Stimulated activated CD4-positive, alpha-beta T cell treated with anti-CD3 and anti-CD28 coated beads, Interleukin-2, amount 100 ng/mL, for 4 hours (primary cell): ENCODE results near the gene OPCML.

Experiments
- DNase-seq: peaks from one replicate; pipeline ENCODE4 v3.0.0-alpha.2; 2020; ENCODE audit warnings: low read depth

The OPCML gene

DNA sequence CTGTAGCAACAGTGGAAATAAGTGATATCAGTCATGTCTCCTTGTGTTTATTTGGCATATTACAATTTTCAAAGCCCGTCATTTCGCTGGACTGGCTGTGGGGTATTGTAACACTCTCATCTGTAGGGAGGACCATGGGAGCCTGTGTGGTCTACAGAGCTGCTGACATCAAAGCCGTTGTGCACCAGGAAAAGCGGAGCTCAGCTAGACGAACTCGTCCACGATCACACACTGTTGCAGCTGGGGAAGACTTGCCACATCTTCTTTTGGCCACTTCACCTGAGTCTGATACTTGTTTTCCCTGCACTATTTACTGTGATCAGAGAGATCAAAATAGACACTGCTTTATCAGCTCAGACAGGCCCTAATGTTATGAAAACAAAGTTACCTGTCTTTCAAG is 741.3 kb downstream of the OPCML start:
- no peak for DNase-seq

DNA sequence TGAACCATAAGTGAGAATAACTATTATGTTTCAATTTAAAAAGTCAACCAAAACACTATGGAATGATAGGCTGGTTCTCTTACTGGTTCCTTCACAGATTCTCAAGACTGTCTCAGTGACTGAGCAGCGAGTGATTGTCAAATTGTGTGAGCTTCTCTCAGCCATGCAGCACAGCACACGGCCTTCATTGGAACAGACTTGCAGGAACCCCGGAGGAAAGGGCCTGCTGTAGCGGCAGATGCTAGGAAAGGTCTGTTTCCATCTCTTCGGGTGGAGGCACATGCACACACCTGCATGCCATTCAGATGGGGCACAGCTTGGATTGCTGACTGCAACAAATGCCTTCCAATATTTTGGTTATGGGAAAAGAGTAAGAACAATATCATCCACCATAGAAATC is 741.8 kb downstream of the OPCML start:
- DNase-seq = no peak

DNA sequence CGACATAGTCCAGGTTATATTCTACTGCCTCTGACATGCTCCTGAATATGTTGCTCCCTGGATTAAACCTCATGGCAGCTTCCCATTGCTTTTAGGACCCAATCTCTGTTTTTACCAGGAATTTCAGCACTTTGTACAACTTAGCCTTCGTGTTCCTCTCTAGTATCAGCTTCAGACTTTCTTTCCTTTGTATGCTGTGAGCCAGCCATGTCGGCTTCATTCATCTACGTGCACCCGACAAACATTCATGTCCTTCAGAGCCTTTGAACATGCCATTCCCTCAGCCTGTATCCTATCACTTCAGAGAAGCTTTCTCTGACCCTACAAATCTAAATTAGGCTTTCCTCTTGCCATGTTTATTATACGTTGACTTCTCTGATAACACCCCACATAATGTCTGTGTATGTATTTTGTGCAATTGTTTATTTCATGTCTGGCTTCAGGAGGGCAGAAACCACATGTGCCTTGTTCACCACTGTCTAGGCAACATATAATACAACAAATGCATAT is 743.4 kb downstream of the OPCML start:
- no peak for DNase-seq

DNA sequence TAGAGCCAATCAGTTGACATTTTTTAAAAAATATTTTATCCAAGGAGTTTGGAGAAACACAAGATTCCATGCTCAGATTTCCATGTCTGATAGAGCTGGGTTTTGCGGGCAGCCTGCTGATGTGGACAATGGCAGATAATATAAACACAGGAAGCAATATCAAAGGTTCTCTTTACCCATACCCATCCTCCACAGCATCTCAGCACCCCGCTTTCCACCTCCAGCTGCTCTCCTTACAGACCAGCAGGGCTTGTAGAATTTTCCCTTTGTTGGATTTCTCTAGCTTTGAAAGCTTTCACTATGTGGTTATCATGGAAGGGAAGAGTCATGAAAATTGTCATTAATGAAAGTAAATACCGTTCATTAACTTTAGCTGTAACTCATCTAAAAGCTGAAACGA is 746.4 kb downstream of the OPCML start:
- no peak for DNase-seq

DNA sequence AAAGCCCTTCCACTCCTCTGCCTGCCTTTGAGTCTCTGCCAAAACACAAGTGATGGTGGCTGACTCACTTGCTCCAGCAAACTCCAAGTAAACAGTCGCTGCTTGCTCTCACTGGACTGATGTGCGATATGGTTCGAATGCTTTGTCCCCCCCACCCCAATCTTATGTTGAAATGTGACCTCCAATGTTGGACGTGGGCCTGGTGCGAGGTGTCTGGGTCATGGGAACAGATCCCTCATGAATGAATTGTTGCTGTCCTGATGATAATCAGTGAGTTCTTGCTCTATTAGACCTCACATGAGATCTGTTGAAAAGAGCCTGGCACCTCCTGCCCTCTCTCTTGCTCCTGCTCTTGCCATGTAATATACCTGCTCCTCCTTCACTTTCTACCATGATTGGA is 747.9 kb downstream of the OPCML start:
- no peak for DNase-seq

DNA sequence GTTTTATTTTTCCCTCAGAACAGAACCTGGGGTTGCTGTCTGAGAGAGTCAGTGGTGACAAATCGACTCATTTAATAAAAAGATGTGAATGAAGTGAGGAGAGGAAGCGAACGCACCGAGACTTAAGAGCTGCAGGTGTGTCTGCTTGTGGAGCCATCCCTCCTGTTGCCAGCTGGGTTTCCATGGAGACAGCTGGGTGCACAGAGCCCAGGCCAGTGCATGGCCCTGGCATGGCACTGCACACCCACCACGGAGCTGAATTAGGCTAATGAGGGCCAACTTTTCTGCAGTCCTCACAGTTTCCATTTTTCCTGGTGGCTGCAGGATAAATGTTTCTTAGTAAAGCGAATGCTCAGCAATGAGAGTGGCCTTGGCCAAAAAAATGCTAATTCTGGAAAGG is 750.2 kb downstream of the OPCML start:
- no peak for DNase-seq

DNA sequence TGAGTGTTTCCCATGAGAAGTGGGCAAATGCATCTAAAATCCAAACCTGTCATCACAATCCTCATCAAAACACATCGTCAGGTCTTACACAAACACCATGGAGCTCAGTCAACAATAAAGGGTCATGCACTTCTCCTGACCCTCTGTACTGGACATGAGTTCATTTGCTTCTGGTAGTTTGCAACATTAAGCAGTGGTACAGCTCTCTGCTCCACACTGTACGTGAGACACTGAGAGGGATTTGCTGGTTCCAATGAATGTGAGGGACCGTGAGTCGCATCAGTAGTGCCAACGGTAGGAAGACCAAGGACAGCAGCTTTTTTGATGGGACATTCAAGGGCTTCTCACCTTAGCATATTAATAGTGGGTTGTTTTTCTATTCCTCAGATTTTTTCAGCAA is 752.3 kb downstream of the OPCML start:
- DNase-seq = no peak

DNA sequence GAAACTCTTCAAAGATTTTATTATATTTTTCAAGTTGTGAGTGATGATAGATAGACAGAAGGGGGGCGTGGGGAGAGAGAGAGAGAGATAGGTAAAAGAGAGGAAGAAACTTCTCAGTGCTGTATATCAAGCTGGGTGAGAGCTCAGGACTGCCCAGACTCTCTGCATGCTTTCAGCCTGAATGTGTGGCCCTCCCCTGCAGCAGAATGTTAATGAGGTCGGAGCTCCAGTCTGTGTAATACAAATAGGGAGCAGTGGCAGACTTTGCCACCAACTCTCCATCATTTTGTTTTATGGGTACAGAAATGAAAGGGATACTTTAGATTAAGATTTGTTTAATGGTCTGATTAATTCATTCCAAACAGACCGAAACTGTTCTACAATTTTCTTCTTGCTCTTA is 752.8 kb downstream of the OPCML start:
- no peak for DNase-seq

DNA sequence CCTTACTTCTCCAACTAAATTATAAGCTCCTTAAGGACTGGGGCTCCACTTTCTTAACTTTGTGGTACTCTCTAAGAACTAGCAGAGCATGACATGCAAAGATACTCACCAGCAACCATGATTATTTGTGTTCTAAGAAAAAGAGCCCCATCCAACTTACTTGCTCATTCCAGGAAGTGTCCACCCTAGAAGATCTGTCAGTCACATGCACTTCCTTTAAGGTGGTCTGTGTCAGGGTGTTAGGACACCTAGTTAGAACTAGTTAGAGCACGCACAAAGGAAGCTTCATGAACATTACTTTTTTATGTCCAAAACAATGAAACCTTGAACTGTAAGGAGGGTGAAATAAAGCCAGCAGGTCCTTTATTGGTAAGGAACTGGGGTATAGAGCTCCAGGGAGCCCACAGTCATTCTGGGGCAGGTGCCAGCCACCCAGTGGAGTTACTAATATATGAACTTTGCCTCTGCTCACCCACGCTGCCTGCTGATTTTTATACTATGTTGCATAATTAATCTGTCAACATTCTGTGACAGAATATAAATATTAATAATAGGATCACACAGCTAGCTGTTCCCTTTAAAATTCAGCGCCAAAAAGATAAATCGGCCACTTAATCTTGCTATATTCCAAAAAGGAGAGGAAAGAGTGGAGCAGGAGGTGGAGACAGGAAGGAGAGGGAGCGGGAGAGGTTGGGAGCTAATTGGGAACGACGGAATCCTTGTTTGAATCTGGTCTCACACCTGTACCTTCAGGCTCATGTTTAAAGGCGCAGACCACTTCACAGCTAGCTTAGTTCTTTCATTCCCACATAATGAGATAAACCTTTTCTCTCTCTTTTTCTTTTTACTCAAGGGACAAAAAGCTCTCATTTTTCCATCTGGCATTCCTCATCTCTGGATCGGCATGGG is 755.0 kb downstream of the OPCML start:
- no peak for DNase-seq

DNA sequence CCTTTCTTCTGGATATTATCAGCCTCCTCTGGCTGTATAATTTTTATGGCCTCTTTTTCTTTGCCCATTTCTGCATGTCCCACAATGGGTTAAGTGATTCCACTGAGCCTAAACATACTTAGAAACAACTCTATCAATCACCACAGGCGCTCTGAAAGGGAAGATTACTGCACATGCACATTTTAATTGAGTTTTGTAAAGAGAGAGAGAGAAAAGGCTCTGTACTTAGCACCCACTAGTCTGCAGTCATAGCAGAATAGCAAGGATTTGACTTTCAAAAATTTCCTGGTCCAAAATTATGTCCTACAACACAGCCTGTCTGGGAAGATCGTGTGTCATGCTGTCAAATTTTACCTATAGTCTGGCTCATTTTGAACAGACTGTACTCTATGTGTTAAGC is 758.5 kb downstream of the OPCML start:
- no peak for DNase-seq

DNA sequence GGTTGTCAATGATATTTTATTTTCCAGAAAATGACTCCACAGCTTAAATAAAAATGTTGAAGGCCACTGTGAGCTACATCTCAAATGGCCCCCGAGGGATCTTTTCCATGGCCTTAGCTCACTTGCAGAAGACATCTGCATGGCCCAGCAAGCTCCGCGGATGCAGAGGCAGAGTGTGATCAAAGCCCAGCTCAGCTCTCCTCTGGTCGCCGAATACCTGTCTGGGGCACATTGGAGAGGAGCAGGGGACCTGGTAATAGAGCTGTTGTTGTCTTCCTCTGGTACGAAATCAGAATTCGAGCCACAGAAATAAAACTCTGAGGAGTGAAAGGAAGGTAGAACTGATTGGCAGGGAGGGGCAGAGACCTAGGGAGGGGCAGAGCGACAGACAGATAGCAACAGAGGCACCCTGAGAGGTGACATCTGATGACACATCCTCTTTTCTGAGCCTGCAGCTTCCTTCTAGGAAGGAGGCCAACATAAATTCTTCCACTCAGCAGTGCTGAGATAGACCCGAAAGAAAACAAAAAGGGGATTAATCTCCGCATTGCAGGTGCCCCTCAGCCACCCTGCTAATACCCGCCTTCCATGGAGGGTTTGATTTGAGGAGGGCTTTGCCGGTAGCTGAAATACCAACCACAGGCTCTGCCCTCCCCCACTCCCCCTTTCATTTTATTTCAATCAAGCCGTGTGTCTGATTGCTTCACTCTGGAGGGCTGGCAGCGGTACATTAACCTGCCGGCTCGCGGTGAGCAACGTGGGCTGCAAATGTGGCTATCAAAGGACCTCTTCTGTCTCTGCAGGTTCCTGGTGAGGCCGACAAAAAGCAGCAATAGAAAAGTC is 759.4 kb downstream of the OPCML start:
- no peak for DNase-seq

DNA sequence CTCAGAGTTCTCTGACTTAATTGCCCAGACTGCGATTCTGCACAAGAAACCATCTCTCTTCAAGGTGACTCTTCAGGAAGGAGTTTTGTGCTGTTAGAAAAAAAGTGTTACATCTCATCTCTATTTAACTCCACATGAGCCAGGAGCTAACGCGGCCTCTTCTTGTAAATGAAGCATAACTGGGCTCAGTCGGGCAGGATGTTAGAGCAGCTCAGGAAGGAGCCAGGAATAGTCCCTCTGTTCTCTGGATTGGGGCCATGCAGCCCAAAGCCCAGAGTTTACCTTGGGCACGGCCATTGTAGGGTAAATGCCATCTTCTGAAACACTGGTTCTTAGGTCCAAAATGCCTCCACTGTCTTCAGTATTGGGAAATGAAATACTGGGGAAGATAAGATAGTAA is 760.6 kb downstream of the OPCML start:
- no peak for DNase-seq

DNA sequence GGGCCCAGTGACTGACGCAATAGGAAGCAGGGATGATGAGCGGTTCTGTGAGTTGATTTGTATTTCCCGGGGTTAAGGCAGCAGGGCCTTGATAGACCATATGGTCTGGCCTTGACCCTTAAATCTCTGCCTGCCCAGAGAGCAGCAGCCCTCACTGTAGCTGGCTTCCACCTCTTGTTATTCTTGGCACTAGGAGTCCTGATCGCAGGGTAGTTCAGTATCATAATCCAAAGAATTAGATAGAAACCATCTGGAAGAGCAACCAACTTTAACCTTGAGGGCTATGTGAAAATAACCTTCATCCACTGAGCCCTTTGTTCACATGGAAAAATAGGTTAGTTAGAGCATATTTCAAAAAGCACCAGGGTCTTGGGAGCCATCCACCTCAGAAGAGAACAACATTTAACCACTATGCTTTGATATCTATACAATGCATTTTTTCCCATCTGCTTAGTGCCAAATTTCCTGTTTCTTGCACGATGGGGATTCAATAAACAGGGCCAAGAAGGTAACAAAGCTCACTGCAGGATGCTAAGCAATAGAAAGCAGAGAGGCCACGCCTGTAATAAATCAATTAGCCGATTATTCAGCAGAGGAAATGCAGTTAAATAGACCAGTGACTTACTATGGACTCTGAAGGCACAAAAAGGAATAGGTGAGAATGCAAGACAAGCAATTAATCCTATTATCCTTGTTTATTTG is 761.3 kb downstream of the OPCML start:
- no peak for DNase-seq

DNA sequence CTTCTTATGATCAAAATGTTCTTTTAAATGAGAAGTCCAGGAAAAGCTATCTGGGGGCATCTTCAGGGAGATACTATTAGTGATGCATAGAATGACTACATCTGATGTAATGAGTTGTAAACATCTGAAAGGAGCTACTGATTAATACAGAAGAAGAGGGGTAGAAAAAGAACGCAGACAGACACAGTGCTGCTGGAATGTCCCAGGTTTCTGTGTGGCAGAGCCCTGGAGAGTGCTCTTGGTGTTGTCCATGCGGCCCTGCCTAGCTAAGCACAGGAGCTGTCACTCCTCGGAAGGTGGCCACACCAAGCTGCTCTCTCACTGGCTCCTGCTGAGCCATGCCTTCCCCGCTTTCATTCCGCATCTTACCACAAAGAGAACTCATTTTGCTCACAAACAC is 768.8 kb downstream of the OPCML start:
- DNase-seq = no peak

DNA sequence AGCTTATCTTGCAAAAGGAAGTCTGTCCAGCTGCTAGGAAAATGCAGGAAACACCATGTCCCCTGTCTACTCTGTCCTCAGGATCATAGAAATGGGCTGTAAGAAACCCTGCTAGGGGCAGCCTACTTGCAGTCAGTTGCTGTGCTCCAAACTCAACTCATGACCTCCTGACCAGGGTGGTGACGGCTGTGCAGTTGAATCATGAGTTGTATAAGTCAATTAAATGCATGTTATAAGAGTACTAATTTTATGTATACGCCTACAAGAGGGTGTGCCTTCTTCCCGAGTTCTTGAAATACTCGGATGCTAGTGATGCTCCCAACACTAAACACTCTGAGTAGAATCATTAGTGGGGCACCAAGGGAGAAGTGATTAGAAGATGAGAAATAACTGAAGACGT is 776.4 kb downstream of the OPCML start:
- no peak for DNase-seq

DNA sequence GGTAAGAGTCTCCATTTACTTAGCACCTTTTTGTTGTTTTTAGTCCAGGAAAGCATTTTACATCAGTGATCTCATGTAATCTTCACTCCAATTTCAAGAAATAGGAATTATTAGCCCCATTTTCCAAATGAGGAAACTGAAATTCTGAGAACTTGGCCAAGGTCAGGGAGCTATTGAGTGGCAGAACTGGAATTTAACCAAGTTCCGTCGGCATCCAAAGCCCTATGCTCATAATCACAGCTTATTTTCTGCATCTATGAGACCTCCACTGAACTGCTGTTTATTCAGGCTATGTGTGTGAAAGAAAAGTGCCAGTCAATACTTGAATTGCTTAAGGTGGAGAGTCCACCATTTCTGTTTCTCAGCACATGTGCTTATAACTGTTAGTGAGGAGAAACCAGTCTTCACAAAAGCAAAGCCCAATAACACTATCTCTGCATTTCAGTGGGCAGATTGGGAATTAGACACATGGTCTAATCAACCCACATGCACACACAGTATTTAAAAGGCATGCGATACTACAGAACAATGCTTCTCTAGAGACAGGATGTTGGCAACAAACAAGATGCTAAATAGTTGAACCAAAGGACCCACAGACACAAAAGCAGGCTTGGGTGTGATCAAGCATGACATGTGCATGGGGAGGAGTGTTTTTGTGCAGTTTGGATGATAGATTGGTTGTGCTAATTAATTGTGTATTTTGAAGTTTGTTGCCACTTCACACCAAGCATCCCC is 780.6 kb downstream of the OPCML start:
- DNase-seq = no peak

DNA sequence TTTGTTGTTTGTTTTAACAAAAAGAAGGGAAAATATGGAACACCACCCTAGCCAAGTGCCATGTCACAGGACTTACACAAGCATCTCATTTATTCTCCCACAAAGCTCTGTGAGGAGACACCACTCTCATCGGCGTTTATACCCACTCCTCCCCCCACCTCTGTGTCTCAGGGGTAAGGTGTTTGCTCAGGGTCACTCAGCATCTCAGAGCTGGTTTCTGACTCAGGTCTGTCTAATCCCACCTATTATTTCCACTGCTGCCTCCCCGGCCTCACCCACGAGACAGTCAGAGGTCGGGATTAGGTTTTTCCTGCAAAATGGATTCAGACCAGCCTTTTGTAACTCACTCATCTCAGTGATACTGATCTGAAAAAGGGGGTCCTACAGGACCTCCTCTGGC is 786.0 kb downstream of the OPCML start:
- no peak for DNase-seq

DNA sequence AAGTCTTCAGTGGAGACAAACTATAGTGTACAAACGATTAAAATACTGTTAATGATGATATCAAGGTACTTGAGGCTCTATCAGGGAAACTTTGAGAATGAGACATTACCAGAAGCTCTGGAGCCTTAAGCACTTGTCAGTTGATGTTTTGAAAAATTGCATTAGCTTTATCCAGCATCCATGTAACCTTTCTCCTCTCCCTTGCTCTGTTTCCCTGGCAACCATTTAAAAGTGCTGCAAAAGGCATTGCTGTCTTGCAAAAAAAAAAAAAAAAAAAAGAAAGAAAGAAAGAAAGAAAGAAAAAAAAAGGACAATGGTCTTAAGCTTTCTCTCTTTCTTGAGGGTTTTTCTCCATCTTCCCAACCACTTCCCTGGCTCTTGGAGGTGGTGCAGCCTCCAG is 787.0 kb downstream of the OPCML start:
- no peak for DNase-seq

DNA sequence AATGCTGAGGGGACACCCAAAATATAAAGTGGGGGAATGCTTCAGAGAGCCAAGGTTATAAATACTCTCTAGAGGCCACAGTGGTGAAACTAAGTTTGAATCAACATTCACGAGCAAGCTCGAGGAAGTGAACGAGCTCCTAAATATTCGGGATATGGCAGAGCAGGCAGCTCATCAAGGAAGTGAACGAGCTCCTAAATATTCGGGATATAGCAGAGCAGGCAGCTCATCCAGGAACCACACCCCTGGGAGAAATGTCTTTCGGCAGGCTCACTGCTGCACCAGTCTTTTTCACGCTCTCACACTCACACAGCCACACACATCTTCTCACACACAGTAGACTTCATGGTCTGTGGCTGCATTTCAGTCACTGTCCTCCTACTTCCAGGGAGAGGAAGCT is 787.5 kb downstream of the OPCML start:
- DNase-seq = no peak

DNA sequence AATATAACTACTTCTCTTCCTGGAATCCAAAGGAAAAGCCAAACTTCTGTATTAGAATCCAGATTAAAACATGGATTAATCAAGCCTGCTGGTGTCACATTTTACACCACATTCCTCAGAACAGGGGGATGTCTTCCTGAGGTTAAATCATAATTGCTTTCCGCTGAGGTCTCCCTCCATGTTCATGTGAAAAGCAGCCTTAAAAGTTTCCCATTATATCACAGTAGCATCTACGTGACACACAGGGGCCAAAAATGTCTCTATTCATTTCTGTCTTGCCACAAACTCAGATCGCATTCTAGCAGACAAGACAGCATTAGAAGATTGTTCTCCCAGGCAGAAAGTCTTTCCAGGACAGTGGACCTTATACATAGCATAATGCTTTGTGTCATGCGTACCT is 788.7 kb downstream of the OPCML start:
- DNase-seq = no peak

DNA sequence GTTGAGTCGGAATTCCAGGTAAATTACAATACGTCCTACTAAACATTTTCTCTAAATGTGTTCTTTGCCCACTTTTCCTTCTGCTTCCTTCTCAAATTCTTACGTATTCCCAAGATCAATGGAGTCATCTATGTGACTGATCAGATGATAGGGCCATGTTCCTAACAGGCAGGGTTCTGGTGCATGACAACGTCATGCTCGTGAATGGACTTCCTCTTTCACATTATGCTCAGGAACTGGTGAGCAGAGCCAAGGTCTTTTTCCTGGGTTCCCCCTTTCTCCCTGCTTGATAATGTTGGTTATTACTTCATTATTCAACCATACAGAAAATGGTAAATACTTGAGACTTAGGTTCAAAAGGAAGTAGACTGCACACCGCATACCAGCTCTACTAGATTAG is 789.4 kb downstream of the OPCML start:
- DNase-seq = no peak

DNA sequence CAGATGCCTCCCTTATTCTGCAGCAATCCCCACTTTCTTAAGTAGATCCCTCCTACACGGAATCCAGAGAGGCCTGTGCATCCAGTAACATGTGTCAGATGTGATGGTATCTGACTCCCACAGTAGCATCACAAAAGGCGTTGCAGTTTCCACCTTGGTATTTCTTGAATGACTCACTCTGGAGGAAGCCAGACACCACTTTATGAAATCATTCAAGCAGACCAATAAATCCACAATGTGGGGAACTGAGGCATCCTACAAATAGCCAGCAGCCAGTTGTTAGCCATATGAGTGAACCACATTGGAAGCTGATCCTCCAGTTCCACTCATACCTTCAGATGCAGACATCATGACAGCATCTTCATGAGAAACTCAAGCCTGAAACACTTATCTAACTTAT is 798.1 kb downstream of the OPCML start:
- no peak for DNase-seq
